Measurements from ENCODE around the gene VSTM2B.

DNA sequence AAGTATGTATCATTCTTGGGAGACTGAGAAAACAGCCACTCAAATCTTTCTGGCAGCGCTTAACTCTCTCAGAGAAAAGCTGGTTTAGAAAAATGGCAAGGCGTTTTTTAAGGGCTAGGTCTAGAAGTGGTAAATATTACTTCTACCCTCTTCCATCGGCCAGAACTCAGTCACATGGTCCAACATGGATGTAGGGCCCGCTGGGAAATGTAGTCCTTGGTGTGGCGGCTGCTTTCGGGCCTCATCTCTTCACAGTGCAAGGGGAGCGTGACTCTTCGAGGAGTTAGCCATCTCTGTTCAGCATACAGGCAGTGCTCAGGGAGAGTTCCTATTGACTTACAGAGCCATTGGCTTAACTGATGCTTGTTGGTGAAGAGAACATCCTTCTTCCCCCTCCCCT, 6.3 kb downstream of the VSTM2B start:
- TF ChIP-seq, protein P1, sequence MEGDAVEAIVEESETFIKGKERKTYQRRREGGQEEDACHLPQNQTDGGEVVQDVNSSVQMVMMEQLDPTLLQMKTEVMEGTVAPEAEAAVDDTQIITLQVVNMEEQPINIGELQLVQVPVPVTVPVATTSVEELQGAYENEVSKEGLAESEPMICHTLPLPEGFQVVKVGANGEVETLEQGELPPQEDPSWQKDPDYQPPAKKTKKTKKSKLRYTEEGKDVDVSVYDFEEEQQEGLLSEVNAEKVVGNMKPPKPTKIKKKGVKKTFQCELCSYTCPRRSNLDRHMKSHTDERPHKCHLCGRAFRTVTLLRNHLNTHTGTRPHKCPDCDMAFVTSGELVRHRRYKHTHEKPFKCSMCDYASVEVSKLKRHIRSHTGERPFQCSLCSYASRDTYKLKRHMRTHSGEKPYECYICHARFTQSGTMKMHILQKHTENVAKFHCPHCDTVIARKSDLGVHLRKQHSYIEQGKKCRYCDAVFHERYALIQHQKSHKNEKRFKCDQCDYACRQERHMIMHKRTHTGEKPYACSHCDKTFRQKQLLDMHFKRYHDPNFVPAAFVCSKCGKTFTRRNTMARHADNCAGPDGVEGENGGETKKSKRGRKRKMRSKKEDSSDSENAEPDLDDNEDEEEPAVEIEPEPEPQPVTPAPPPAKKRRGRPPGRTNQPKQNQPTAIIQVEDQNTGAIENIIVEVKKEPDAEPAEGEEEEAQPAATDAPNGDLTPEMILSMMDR (conservative IDR thresholded peaks at IDR 0.05; ENCODE audit: low read depth, low read length) = no peak
- TF ChIP-seq EZH2 (IDR thresholded peaks at IDR 0.05; ENCODE audit: borderline replicate concordance, low read depth, low read length, poor library complexity, severe bottlenecking) = no peak
